ENCODE results near the gene DPH1. TPM values are rescaled to one million over a fixed set of nuclear protein-coding genes. Genes with fewer than 3 reads are reported as not detected.

The DPH1 gene
- polyA plus RNA-seq, 2 of the 4 experiments (the other 2 are of a cell fraction) = 25.5 to 33.6 TPM

DNA sequence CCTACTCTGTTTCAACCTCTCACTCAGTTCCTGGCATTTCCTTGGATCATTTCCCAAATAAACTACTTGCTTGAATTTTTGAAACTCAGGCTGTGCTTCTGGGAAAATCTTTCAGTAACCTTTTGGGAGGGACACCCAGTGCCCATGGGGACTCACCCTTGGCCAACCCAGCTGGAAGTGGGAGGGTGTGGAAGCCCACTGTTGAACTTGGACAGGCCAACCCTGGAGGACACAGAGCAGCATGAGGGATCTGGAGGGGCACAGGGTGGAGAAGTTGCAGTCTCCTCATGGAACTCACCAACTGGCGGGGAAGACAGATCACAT is 16.0 kb upstream of the DPH1 start:
- Histone ChIP-seq H3K4me2 (no peak overlapping the region), H3K4me1 (no peaks in the 10 kb centered on the region), H3K9me3 (peaks cover 14% of the 10 kb centered on the region; the same call in 2 of the 3 replicates), H3K4me3 (no peak overlapping the region), H3K27ac (no peak overlapping the region)
- FAIRE-seq = no peak
- CTCF ChIA-PET = interaction anchor here (1.6 to 3.0 kb wide), 3 partner anchors 12 to 105 kb away, joined by 3 to 20 read pairs (median 12); partner anchors contain the start of genes HIC1 and RTN4RL1
- no peak for ATAC-seq
- POLR2A ChIA-PET = no interaction called here
- no peak for TF ChIP-seq PHF8 (IDR thresholded peaks at IDR 0.05; ENCODE audit: borderline replicate concordance, low read depth)
- TF ChIP-seq BHLHE40 (IDR thresholded peaks at IDR 0.05; ENCODE audit: low read depth, low read length) = no peak
- no peak for TF ChIP-seq ESRRA (IDR thresholded peaks at IDR 0.05; ENCODE audit: borderline replicate concordance, low read length)
- no peak for TF ChIP-seq MAX (IDR thresholded peaks at IDR 0.05)
- no peak for TF ChIP-seq RAD21 (conservative IDR thresholded peaks at IDR 0.05 in 1 of 2, IDR thresholded peaks at IDR 0.05 in 1 of 2)
- TF ChIP-seq, protein P1, sequence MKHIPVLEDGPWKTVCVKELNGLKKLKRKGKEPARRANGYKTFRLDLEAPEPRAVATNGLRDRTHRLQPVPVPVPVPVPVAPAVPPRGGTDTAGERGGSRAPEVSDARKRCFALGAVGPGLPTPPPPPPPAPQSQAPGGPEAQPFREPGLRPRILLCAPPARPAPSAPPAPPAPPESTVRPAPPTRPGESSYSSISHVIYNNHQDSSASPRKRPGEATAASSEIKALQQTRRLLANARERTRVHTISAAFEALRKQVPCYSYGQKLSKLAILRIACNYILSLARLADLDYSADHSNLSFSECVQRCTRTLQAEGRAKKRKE (CRISPR knock-in tag; IDR thresholded peaks at IDR 0.05; ENCODE audit: low read depth) = no peak
- TF ChIP-seq KDM5A (IDR thresholded peaks at IDR 0.05) = no peak
- no peak for TF ChIP-seq FOSL2 (IDR thresholded peaks at IDR 0.05)
- no peak for TF ChIP-seq FOSL2 (CRISPR knock-in tag; IDR thresholded peaks at IDR 0.05)
- TF ChIP-seq FOXS1 (CRISPR knock-in tag; IDR thresholded peaks at IDR 0.05) = no peak
- TF ChIP-seq EHF (CRISPR knock-in tag; IDR thresholded peaks at IDR 0.05) = no peak
- no peak for TF ChIP-seq RCOR1 (IDR thresholded peaks at IDR 0.05; ENCODE audit: low read depth, low read length)
- no peak for TF ChIP-seq SREBF2 (IDR thresholded peaks at IDR 0.05)
- no peak for TF ChIP-seq TFCP2L1 (CRISPR knock-in tag; IDR thresholded peaks at IDR 0.05)
- no peak for TF ChIP-seq KDM1A (IDR thresholded peaks at IDR 0.05; ENCODE audit: low read depth)
- no peak for DNase-seq (ENCODE audit: low read depth in 1 of 2, low spot score in 1 of 2)
- WGBS (ENCODE audit: missing lambda C conversion rate) = 92% methylated on average over 1 of the region's 1 CpG

DNA sequence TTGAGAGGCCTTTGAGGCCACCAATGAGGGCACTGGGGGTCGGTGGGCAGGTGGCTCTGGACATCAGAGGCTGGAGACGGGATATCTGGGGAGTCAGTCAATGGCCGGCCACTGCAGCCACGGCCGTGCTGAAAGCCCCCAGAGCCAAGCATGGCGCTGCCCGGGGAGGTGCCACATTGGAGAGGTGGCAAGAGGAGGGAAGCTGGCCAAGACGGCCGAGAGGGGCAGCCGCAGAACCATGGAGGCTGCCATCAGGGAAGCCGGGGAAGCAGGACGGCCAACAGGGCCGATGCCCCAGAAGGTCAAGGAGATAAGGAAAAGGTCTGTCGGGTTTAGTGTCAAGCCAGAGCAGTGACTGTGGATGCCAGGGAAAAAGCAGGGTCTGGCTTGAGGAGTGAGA is 14.6 kb upstream of the DPH1 start:
- ATAC-seq (no peak), FAIRE-seq (no peak), DNase-seq (ENCODE audit: low read depth in 1 of 2, low spot score in 1 of 2) (no peak)
- ChIA-PET POLR2A (no interaction called here), CTCF (interaction anchor here (0.6 to 5.5 kb wide), 4 partner anchors 11 to 407 kb away, joined by 3 to 24 read pairs (median 12); partner anchors contain the start of genes DPH1 and RTN4RL1)
- TF ChIP-seq HOXB5 (CRISPR knock-in tag; IDR thresholded peaks at IDR 0.05) (no peak), CBX2 (IDR thresholded peaks at IDR 0.05; ENCODE audit: borderline replicate concordance, low read depth) (no peak), EHMT2 (IDR thresholded peaks at IDR 0.05; ENCODE audit: low read depth) (no peak), CBX8 (IDR thresholded peaks at IDR 0.05) (no peak), FOSL2 (IDR thresholded peaks at IDR 0.05) (no peak), FOSL2 (CRISPR knock-in tag; IDR thresholded peaks at IDR 0.05) (no peak), PBX3 (IDR thresholded peaks at IDR 0.05) (no peak), HEYL (CRISPR knock-in tag; IDR thresholded peaks at IDR 0.05) (no peak), HOXB13 (CRISPR knock-in tag; IDR thresholded peaks at IDR 0.05; ENCODE audit: low read depth) (no peak), CHD4 (IDR thresholded peaks at IDR 0.05; ENCODE audit: borderline replicate concordance) (no peak), CHD2 (IDR thresholded peaks at IDR 0.05; ENCODE audit: low read length, partially characterized antibody) (no peak), TFCP2L1 (CRISPR knock-in tag; IDR thresholded peaks at IDR 0.05) (no peak), HMGXB4 (CRISPR knock-in tag; IDR thresholded peaks at IDR 0.05; ENCODE audit: borderline replicate concordance) (no peak), EHF (CRISPR knock-in tag; IDR thresholded peaks at IDR 0.05) (no peak), MAZ (IDR thresholded peaks at IDR 0.05; ENCODE audit: borderline replicate concordance, low read depth, low read length) (no peak), HES2 (IDR thresholded peaks at IDR 0.05) (no peak), JUNB (IDR thresholded peaks at IDR 0.05) (no peak)
- H3K4me3 ChIP-seq = no peak overlapping the region
- WGBS (ENCODE audit: missing lambda C conversion rate) = 64% methylated on average over 14 of the region's 14 CpGs
- H3K9me3 ChIP-seq = peaks cover 14% of the 10 kb centered on the region; the same call in 2 of the 3 replicates
- no peak overlapping the region for H3K4me2 ChIP-seq
- no peak overlapping the region for H3K27ac ChIP-seq
- H3K4me1 ChIP-seq = no peaks in the 10 kb centered on the region

All from A549 (cell line).